ENCODE data around the gene THOC6.
A peak's percentile ranks its signal among the peaks of the same experiment; 100 is the strongest.

THOC6 gene

DNA sequence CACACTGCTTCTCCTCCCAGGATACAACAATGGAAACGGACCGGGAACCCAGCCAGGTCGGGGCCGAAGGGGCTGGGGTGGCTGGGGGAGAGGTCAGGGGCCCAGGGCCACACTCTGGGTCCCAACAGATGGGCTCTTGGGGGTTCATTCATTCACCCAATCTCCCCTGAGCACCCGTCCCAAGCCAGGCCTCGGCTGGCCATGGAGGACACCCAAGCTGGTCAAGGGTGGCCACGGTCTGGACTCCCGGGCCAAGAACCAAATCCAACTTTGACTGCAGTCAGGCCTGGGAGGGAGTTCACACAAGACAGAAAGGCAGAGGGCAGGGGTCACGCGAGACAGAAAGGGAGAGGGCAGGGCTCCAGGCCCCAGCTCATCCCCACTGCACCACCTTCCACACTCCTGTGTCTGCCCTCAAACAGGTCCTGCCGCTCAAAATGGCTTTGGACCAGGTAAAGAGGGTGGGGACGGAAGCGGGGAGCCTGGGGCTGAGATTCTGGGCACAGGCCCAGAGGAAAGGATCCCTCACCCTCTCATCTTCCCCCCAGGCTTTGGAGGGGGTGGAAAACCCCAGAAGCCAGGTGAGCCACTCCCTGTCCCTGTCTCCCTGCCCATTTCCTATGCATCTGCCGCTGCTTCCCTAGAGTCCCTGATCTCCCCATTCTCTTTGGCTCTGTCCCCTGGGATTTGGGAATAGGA is 31.3 kb upstream of the THOC6 start:
- DNase-seq: no peak

DNA sequence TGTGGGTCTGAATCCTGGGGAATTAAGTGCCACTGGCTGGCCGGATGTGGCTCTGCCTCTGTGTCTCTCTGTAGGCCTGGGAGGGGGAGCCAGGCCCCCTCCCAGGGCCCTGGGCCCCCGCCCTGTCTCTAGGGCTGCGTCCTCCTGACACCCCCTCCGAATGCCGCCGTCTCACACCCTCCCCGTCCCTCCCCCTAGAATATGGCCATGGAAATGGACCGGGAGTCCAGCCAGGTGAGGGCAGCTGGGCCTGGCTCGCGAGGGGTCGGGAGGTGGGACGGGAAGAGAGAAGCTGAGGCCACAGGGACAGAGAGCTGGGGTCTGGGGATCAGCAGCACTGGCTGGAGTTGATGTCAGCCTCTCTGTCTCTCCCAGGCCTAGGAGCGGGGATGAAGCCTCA is 27.5 kb upstream of the THOC6 start:
- DNase-seq: no peak

DNA sequence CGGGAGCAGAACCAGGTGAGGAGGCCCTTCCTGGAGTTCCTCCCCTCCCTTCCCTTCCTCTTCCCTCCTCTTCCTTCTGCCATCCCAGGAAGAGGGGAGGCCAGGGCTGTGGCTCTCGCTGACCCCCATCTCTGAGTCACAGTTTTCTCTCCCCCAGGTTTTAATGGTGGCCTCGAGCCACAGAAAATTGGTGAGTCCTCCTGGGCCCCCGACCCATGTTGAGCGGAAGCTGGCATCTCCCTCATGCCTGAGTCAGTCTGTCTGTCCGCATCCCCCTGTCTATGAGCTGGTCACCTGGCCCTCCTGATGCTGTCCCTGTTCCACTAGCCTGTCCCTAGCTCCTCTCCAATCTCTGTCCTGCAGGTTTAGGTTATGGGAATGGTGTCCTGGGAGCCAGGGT is 23.9 kb upstream of the THOC6 start:
- DNase-seq: no peak

DNA sequence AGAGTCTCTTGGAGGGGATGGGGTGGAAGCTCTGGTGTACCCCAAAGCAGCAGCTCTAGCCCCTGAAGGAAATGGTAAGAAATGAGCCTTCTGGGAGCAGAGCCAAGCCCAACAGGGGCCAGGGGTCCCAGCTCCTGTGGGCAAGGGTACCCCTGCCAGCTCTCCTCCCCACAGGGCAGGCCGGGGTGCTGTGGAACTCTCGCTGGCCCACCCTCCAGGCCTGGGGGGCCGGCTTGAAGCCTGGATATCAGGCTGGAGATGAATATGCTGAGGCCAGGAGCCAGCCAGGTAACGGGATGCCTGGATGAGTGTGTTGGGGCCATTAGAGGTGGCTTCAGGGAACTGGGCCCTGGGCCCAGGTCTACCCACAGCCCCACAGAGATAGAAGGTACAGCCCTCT is 23.3 kb upstream of the THOC6 start:
- DNase-seq: no peak

DNA sequence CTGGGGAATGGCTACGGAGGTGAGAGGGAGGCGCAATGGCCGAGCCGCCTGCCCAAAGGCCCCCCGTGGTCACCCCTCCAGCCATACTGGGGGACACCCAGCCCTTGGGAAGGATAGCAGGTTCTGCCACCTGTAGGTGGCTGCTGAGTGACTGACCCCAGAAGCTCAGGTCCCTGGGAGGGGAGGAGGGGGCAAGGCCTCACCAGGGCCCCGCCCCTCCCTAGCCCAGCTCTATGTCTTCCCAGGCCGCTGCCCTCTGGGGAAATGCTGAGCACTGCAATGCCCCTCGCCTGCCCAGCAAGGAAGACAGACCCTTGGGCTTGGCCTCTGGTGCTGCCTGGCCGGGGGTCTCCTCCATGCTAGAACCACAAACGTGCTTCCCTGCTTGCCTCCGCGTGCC is 22.5 kb upstream of the THOC6 start:
- no peak for DNase-seq

DNA sequence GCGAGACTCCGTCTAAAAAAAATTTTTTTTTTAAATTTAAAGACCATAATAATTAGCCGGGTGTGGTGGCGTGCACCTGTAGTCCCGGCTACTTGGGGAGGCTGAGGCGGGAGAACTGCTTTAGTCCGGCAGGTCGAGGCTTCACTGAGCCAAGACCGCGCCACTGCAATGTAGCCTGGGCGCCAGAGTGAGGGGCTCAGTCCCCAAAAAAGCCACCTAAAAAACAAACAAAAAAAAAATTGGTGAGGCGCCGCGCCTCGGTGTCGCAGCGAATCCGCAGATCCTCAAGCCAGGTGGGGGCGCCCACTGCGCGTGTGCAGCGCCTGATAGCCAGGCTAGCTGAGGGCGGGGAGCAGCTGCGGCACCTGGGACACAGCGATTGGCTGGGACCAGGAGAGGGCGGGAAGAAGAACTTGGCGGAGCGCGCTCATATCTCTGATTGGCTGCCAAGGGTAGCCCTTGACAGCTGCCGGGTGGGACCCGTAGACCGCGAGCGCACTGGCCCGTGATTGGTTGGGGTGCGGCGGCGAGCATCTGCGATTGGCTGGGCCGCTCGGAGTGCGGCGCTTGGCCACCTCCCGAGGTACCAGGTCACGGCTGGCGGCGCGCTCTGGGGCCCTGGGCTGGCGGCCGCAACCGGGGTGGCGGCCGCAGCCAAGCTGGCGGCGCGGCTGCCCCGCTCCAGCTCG is 20.1 kb upstream of the THOC6 start:
- DNase-seq: peak; percentile 94

DNA sequence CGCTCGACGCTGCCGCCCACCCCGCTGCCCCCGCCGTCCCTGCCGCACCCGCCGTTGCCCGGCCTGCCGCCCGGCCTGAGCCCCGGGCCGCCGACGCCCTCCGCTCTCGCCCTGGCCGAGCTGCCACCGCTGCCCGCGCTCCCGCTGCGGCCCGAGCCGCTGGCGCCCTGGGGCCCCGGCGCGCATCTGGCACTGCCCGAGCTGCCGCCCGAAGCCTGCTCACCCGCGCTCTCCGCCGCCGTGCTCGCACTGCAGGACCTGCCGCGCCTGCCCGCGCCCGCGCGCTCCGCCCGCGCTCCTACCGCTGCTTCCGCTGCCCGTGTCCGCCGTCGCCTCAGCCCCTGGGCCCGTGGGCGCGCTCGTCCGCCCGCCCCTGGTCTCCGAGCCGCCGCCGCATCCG is 19.5 kb upstream of the THOC6 start:
- no peak for DNase-seq

DNA sequence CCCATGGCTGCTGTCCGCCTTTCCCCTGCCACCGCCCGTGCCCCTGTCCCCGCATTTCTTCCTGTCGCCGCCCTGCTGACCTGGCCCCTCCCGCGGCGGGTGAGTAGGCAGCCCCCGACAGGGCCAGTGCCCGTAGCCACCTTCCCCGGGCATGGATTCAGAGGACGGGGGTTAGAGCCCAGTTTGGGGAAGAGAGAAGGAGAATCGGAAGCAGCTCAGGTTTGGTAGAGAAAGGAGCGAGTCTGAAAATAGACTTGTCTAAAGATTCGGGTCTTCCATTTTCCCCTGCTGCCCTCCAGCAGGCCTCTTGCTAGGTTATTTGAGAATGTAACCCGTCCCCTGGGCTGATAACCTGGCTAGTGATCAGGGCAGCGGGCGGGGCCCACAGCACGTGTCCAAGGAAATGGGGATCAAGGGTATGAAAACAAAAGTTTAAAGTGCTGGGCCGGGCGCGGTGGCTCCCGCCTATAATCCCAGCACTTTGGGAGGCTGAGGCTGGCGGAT is 19.0 kb upstream of the THOC6 start:
- no peak for DNase-seq

DNA sequence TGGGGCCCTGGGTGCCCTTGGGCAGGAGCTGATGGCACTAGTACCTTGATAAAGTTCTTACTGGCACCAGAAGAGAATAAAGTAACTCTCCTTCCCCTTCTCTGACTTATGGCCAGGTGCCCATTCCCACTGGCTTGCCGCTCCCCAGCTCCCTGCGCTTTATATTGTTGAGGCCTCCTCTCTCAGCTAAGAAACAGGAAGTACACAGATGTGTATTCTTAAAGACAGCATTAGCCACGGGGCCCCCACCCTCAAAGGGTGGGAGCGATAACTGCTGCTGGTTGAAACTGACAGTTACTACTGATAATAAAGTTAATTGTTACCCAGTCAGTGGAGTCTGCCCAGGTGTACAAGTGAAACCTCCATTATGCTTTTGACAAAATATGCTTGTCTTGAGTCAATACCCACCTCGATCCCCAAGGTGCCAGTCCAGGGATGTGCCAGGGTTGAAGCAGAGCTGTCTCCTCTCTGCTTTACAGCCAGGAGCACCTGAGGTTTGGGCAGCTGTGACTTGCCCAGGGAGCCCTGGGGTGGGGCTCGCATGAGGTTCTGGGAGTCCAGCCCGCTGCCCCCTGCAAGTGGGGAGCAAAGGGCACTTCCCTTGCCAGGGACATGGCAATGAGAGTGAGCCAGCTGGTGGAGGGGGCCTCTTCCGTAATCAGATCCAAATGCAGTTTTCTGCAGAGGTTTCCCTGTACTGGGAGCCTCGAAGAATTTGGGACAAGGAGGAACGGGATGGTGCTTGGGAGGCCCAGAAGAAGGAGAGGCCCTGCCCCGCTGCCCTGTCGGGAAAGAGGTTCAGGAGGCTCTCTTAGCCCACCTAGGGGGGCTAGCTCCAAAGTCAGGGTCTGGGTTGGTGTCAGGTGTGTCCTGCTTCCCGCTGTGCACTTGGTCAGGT is 16.5 kb upstream of the THOC6 start:
- DNase-seq: no peak

DNA sequence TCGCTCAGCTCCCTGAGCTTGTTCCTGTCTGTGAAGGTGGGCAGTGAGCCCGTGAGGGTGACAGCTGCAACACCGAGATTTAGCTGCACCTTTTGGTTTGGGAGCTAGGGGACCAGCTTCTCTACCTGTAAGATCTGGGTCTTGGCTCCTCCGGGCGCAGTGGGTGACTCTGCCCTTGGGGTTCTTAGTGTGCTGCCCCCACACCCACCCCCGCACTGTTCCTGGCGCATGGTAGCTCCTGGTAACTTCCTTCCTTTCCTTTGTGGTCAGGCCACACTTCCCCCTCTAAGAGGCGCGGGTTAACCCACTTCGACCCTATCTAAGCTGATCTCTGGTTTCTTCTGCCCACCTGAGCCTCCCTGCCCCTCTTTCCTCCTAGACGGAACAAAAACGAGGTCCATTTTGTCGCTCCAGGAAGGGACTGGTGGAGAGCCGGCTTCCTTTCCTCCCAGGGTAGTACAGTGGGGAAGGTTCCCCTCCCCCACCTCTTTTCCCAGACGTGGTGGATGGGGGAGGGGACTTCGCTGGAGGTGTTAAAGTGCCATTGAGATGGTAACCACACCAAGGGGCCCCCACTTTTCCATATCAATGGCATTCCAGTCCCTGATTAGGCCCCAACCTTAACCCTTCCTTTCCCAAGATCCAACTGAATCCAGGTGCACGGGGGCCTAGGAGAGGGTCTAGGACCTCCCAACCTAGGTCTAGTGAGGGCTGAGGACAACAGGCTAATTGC is 15.7 kb upstream of the THOC6 start:
- DNase-seq: no peak

DNA sequence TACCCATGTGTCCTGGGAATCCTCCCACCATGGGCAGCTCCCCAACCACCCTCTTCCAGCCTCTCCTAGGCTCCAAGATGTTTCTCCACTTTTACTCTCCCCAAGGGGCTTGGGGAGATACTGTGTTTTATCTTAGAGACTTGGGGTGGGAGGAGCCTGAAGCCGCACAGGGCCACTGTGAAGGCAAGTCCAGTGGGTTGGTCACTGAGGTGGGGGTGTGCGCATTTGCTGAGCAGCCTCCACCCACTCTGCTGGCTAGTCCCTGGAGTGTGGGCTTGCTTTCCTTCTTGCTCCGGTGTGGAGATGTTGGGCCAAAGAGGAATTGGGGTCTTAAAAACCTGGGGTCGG is 15.2 kb upstream of the THOC6 start:
- DNase-seq: no peak

DNA sequence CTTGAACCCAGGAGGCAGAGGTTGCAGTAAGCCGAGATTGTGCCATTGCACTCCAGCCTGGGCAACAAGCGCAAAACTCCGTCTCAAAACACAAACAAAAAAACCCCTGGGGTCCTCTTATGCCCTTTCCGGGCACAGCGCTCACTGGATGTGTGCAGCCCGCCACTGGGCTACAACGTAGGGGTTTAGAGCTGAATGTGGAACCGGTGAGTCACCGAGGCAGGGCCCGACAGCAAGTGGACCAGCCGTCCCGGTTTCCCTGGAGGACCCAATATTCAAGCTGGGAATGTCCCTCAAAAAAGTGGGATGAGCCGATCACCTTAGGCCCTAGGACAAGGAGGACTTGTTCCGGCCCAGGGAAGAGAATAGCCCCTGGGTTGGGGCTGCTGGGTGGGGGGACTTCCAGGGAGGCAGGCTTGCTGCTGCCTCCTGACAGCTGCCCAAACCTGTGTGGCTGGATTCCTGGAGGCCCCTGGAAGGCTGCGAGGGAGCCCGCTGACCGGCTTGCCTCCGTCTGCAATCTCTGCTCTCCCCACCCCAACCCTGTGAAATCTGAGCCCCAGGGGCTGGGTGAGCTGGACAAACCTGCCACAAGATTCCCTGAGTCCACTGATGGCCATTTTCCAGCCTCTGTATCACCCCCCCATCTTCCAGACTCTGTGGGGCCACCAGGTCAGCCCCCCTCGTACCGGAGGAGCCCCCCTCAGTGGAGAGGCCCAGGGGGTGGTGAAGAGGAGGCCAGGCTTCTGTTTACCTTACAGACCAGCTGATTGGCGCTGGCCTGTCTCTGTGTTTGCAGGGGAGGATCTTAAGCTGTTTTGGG is 14.1 kb upstream of the THOC6 start:
- DNase-seq: no peak

DNA sequence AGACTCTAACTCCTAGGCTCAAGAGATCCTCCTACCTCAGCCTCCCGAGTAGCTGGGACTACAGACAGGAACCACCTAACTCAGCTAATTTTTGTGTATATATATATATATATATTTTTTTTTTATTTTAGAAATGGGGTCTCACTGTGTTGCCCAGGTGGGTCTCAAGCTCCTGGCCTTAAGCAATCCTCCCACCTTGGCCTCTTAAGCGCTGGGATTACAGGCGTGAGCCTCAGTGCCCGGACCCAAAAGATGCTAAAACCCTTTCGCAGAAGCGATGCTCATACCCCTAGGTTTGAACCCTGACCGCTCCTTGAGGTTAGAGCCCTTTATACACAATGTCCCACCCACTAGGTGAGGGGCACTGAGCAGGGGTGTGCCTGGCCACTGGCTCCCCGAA is 13.3 kb upstream of the THOC6 start:
- DNase-seq: no peak

DNA sequence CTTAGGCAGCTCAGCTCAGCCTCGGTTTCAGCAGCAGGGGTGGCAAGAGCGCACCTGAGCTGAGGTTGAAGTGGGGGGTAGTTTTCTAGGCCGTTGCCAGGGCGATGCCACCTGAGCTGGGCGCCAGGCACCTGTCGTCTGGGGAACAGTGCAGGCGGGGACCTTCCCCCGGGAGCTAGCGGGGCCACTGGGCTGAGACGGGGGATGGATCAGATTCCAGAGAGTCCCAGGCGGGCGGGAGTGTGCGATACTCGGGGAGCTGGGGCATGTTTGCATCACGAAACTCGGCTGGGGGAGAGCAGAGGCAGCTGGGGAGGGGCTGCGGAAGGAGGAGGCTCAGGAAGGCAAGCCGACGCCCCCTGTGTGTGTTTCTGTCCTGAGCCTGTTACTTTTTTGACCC is 11.6 kb upstream of the THOC6 start:
- DNase-seq: no peak

DNA sequence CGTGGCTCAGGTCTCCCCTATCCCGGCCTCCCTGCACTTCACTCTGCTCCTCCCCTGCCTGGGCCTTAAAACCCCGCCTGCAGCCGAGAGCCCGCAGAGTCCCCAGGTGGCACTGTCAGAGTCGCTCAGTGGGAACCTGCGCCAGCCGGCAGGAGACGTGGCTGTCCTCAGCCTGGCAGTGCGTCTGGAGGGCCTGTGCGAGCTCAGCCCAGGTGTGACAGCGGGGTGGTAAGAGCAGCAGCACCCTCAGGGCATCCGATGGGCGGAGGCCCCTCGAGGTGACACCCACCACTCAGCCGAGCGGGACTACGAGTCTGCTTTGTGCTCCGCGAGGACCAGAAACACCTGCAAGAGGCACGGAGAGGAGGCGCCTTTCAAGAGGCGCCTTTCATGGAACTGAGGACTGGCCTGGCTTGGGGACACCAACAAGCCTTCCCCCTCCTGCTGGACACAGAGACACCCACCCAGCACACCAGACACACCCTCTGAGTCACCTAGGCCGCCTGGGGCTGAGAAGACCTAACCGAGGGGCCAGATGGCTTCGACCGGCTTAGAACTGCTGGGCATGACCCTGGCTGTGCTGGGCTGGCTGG is 10.9 kb upstream of the THOC6 start, which contains the start of gene CLDN9:
CLDN9 (plus strand) TSS at position 96 of the 593 bp plus-strand sequence; CDS start at position 536, 440 bp downstream.
- DNase-seq: no peak

DNA sequence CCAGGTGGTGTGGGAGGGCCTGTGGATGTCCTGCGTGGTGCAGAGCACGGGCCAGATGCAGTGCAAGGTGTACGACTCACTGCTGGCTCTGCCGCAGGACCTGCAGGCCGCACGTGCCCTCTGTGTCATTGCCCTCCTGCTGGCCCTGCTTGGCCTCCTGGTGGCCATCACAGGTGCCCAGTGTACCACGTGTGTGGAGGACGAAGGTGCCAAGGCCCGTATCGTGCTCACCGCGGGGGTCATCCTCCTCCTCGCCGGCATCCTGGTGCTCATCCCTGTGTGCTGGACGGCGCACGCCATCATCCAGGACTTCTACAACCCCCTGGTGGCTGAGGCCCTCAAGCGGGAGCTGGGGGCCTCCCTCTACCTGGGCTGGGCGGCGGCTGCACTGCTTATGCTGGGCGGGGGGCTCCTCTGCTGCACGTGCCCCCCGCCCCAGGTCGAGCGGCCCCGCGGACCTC is 10.3 kb upstream of the THOC6 start:
- DNase-seq: no peak

DNA sequence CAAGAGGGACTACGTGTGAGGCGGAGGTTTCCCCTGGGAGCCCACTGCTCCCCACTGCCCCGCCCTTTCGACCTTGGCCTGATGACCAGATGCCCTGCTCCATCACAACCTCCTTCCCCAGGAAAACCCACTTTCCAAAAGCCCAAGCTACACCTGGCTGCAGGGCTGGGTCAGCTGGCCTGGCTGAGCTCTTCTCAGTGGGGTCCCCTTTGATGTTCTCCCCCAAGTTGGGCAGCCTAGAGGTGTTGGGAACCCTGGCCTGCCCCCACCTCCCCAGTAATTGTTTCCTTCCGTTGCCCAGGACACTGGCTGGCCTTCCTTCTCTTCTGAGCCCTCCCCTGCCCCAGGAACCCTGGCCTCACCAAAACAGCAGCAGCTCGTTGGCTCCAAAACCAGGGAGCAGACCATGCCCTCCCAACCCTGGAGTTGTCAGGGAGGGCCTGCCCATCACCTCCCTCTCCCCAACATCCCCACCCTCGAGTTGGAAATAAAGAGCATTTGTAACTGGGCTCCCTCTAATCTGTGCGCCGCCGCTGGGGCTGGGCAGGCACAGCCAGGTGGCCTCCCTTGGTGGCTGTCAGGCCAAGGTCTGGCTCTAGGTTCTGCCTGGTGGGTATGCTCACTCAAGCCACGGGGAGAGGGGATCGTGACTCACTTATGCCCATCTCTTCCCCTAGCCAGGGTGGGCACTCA is 9.7 kb upstream of the THOC6 start:
- DNase-seq: no peak

DNA sequence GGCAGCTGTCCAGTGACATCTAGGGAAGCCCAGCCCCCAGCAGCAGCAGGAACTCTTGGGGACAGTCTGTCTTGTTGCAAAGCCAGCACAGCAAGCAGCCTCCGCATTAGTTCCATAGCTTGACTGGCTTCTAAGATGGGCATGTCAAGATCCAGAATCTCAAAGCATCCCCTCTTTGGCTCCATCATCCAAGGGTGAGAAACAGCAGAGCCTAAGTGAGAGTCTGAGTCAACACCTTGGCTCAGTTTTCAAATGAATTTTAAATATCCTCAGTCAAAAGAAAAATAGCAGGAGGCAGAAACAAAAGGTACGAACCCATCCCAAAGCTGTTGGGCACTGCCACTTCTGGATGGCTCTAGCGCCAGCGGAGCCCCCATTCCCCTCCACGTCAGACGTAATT is 8.9 kb upstream of the THOC6 start:
- no peak for DNase-seq

DNA sequence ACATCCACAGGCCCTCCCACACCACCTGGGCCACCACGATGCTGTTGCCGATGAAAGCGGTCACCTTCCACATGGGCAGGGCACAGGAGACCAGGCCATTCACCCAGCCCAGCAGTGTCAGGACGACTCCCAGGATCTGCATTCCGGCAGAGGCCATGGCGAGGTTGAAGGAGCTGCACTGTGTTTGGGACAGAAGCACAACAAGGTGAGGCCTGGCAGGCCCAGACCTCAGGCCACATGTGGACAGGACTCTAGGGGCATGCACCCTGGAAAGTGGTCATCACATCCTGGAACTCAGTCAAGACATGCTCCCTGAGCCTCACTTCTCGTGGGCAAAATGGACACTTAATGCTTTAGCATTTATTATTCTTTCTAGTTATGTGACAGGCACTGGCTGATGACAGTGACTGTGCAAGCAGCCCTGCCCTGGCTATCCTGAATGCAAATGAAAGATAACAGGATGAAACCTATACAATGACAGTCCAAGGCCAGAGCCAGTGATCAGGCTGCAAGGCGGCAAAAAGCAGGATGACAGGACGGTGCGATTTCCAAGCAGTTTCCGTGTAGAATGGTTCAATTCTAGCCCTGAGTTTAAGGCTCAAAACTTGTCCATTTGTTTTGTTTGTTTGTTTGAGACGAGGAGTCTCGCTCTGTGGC is 7.8 kb upstream of the THOC6 start:
- no peak for DNase-seq

DNA sequence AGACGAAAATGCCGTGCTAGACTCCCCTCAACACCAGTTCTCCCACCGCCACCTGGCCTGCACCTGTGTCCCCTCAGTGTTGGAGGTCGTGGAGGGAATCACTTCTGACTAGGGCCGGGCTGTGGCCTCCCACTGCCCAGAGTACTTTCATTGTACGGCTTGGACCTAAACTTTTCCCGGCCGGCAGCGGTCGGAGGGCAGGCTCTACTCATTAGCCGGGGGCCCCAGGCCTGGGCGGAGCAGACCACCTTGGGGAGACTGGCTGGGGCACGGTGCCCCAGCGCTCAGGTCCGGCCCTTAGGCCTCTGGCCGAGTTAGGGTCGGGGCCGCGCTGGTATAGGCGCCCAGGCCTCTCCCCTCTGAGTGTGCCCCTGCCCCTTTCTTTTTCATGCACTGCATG is 6.5 kb upstream of the THOC6 start:
- DNase-seq: no peak
